Fibroblast of lung (primary cell): Measurements from ENCODE around the gene ALG1. TPM values are rescaled to one million over a fixed set of nuclear protein-coding genes. Genes with fewer than 3 reads are reported as not detected.
A peak's percentile ranks its signal among the peaks of the same experiment; 100 is the strongest.
"Not testable (repeated sequence)": the region's sequence is repeated elsewhere in the genome, so short reads cannot be mapped to it uniquely, and the experiment has no call there.

Experiments used
- DNase-seq, 2 donors: peaks; one replicate each; pipeline versions ENCODE4 v3.0.0 to v3.0.0-alpha.2; 2010; ENCODE audit warnings: low read depth in 2 of 2
- H2AFZ ChIP-seq: 2 replicates; pipeline ENCODE4 v1.5.1; 2012; ENCODE audit warnings: low read length, control low read depth, inconsistent platforms
- H3K27ac ChIP-seq: 2 replicates; pipeline ENCODE4 v1.5.1; 2011; ENCODE audit warnings: low read length, control low read depth; ENCODE audit not compliant: insufficient read depth
- H3K27me3 ChIP-seq: 2 replicates; pipeline ENCODE4 v1.5.1; 2011; ENCODE audit warnings: mild to moderate bottlenecking, low read length; ENCODE audit not compliant: control insufficient read depth, insufficient read depth
- H3K36me3 ChIP-seq: 2 replicates; pipeline ENCODE4 v1.5.1; 2011; ENCODE audit warnings: low read length; ENCODE audit not compliant: control insufficient read depth, insufficient read depth
- H3K4me1 ChIP-seq: 2 replicates; pipeline ENCODE4 v1.5.1; 2011; ENCODE audit warnings: low read length; ENCODE audit not compliant: control insufficient read depth, insufficient read depth; ENCODE audit errors: extremely low read depth
- H3K4me2 ChIP-seq: 2 replicates; pipeline ENCODE4 v1.5.1; 2011; ENCODE audit warnings: low read length, control low read depth; ENCODE audit not compliant: insufficient read depth; ENCODE audit errors: extremely low read depth
- H3K4me3 ChIP-seq, 4 experiments: fragments of 200-600 bp in 1 of 4; sonication (generic) in 1 of 4; replicated peaks in 1 of 4; 2 replicates each; pipeline ENCODE4 v1.5.1; 2011 to 2016; ENCODE audit warnings: low read length in 4 of 4, low read depth in 3 of 4, mild to moderate bottlenecking in 3 of 4, control low read depth in 2 of 4, inconsistent platforms in 1 of 4, mixed read lengths in 1 of 4; ENCODE audit not compliant: insufficient read depth in 1 of 4; ENCODE audit errors: control extremely low read depth in 1 of 4
- H3K79me2 ChIP-seq: 2 replicates; pipeline ENCODE4 v1.5.1; 2012; ENCODE audit warnings: mild to moderate bottlenecking, low read length, inconsistent platforms; ENCODE audit not compliant: control insufficient read depth, insufficient read depth
- H3K9ac ChIP-seq: 2 replicates; pipeline ENCODE4 v1.5.1; 2011; ENCODE audit warnings: mild to moderate bottlenecking, low read length, control low read depth; ENCODE audit not compliant: insufficient read depth
- H3K9me3 ChIP-seq: 2 replicates; pipeline ENCODE4 v1.5.1; 2012; ENCODE audit warnings: low read depth, low read length; ENCODE audit not compliant: control insufficient read depth, insufficient read depth
- H4K20me1 ChIP-seq: 2 replicates; pipeline ENCODE4 v1.5.1; 2011; ENCODE audit warnings: low read length; ENCODE audit not compliant: control insufficient read depth, insufficient read depth; ENCODE audit errors: extremely low read depth
- polyA plus RNA-seq, 2 donors: library from polyadenylated mRNA; depleted of rRNA in 1 of 2; stranded (reverse) in 1 of 2; unstranded in 1 of 2; fragments of >200 nt; gene quantifications; 2 replicates each; pipeline ENCODE4 v1.2.1, GENCODE V29; 2011 to 2012; ENCODE audit warnings: missing spikeins in 1 of 2
- total RNA-seq: library from RNA; depleted of rRNA; stranded (reverse); fragments of >200 nt; gene quantifications from 2 replicates; pipeline ENCODE4 v1.2.1, GENCODE V29; 2014

Gene ALG1
- total and polyA plus RNA-seq, 2 donors (not counting 1 experiment from before 2014, with no cell fraction given), result 26.2 to 29.2 TPM

DNA sequence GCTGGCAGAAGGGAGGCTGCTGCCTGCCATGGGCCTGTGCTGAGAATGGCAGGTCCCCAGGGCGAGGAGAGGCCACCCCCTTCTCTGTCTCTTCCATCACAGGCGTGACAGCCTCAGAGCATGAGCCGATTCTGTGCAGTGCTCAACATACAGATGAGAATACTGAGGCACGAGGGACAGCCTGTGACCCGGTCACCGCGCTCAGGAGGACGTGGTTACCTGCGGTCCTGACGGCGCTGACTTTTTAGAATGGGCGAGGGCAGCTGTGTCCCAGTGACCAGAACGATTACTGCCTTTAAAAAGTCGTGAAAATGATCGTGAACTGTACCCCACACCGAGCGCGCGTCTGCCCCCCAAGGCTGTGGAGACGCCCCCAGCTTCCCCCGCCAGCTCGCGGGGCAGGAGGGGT is 25.4 kb downstream of the ALG1 start:
- not testable (repeated sequence) for H3K4me1 ChIP-seq, H3K79me2 ChIP-seq, H3K27me3 ChIP-seq, H3K36me3 ChIP-seq, H4K20me1 ChIP-seq, H3K9me3 ChIP-seq
- H3K9ac ChIP-seq, result peak overlapping the region; percentile 86
- peak in 1 of 2 donors; percentile 17 for DNase-seq
- peak overlapping the region; percentile 95 for H3K4me2 ChIP-seq
- H3K27ac ChIP-seq, result peak overlapping the region; percentile 79
- H2AFZ ChIP-seq, result peak overlapping the region; percentile 82
- H3K4me3 ChIP-seq, result peak overlapping the region; percentile 49 to 70 (median 61)

DNA sequence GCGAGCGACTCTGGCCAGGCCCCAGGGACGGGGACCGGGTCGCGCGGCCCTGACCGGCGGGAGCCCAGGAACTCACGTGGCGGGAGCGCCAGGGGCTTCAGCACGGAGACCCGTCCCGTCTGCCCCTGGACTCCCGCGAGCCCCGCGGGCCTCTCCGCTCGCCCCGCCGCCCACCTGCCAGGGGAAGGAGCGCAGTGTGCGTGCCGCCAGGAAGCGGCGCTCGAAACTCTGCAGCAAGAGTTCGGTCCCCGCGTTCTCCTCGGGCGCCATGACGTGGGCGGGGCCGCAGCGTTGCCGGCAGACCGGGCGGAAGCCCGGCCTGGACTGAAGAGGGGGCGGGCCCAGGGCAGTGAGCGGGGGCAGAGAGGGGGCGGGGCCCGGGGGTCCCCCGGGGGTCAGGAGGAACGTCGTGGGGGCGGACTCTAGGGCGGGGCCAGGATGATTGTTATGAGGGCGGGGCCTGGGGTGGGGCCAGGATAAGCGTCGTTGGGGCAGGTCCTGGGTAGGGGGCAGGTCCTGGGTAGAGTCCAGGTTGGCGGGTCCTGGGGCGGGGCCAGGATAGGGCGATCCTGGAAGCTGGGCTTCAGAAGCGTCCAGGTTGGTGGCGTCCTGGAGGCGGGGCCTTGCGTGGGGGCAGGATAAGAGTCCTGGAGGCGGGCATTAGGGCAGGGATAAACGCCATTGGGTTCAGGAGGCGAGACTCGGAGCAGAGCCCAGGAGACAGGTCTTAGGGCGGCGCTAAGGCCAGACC is 26.0 kb downstream of the ALG1 start, which contains the start of gene EEF2KMT:
Gene EEF2KMT, minus strand, starts transcription at position 326 of the 751 bp plus-strand sequence. Its CDS starts 56 bp downstream, at position 270.
- Histone ChIP-seq H2AFZ (peak within 1 kb of the TSS; percentile 82), H3K4me2 (peak within 1 kb of the TSS; percentile 95), H3K9ac (peak within 1 kb of the TSS; percentile 86), H3K27ac (peak within 1 kb of the TSS; percentile 79), H3K4me3 (peak within 1 kb of the TSS; percentile 53 to 70 (median 61))
- not testable (repeated sequence) for H3K27me3 ChIP-seq, H3K36me3 ChIP-seq, H4K20me1 ChIP-seq, H3K79me2 ChIP-seq, H3K4me1 ChIP-seq, H3K9me3 ChIP-seq
- DNase-seq, result peak; percentile 98 to 99

DNA sequence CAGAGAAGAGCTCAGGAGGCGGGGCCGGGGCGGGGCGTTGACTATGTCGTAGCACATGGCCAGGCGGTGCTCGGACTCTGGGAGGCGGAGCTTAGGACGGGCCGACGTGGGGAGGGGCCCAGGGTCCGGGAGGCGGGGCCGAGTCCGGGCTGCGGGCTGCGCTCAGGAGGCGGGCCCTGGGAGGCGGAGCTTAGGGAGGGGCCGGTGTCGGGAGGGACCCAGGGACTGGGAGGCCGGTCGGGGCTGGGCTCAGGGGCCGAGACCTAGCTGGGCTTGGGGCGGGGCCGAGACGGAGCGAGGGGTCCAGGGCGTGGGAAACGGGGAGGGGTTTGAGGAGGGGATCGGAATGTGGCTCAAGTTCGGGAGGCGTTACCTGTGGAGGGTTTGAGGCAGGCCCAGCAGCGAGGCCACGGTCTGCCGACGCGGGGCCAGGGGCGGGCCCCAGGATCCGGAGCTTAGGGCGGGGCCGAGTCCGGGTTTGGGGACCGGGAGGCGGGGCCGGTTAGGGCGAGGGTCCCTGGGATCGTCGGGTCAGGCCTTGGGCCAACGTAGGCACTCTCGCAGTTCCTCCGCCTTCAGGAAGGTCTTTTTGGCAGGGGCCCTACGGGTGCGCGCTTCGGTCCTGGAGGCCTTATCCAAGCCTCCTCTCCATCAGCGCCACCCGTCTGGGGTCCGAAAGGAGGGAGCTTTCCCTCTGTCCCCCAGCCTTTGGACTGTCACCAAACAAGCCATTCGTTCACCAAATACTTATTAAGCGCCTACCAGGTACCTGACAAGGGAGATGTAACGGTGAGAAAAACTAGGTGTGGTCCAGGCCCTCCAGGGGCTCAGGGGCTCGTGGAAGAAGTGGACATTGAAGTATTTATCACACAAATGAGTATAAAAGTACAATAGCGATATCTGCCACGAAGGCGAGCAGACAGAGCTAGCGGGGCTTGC is 26.8 kb downstream of the ALG1 start:
- H3K9me3 ChIP-seq, H4K20me1 ChIP-seq, H3K27me3 ChIP-seq, H3K79me2 ChIP-seq, H3K27ac ChIP-seq, H3K4me1 ChIP-seq, H3K36me3 ChIP-seq: not testable (repeated sequence)
- DNase-seq, result peak; percentile 60 to 64
- Histone ChIP-seq H3K4me2 (peak overlapping the region; percentile 71), H3K4me3 (peak overlapping the region; percentile 47 to 61 (median 53)), H2AFZ (peak overlapping the region; percentile 51), H3K9ac (peak overlapping the region; percentile 30)

DNA sequence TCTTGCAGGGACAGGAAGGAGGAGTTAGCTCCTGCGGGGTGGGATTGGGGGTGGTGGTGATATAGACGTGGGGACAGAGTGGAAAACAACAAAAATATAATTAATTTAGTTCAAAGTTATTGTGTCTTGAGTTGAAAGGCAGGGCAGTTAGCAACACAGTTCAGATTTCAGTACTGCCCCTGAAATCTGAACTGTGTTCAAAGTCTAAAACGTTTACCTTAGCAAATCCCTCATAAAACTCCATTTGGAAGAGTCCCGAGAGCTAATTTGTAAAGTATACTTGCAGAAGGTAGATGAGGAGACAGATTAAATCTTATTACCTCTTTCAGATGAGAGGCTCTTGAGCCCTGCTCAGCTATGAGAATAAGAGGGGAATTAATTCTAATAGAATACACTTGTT is 27.5 kb downstream of the ALG1 start:
- H3K36me3 ChIP-seq, H3K27me3 ChIP-seq, H3K4me2 ChIP-seq, H3K27ac ChIP-seq, H4K20me1 ChIP-seq, H3K79me2 ChIP-seq, DNase-seq, H3K9ac ChIP-seq, H3K4me1 ChIP-seq, H3K4me3 ChIP-seq, H2AFZ ChIP-seq, H3K9me3 ChIP-seq: not testable (repeated sequence)

DNA sequence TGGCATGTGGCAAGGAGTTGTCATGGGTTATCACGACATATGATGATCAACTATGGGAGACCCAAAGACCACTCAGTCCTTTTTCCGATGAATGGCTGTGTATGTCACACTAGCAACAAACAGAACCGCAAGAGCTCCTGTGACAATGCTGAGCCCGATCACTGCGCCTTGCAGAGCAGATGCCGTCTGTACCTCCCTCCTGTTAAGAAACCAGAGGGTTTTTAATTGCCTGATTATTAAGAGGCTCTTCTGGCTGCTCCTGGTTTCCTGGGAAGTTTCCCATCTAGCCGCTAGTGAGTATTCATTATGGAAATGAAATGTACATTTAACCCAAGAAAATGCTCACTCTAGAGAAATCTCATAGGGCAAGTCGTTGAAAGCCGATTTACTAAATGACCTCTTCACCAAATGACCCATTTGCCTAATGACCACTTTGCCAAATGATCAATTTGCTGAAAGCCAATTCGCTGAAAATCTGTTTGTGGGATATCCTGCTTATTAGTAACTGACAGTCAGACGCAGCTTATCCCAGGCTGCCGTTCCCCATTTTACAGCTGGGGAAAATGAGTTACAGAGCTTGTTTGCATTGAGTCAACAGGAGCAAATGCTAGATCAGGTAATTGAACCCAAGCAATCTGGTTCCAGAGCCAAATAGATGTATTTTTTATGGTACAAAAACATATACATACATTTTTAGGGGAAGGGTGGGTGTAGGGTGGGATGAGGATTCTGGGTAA is 31.8 kb downstream of the ALG1 start:
- not testable (repeated sequence) for H3K27me3 ChIP-seq, H3K4me3 ChIP-seq, H3K4me1 ChIP-seq, H3K36me3 ChIP-seq, H3K79me2 ChIP-seq, DNase-seq, H3K4me2 ChIP-seq, H4K20me1 ChIP-seq, H2AFZ ChIP-seq, H3K9ac ChIP-seq, H3K9me3 ChIP-seq, H3K27ac ChIP-seq

DNA sequence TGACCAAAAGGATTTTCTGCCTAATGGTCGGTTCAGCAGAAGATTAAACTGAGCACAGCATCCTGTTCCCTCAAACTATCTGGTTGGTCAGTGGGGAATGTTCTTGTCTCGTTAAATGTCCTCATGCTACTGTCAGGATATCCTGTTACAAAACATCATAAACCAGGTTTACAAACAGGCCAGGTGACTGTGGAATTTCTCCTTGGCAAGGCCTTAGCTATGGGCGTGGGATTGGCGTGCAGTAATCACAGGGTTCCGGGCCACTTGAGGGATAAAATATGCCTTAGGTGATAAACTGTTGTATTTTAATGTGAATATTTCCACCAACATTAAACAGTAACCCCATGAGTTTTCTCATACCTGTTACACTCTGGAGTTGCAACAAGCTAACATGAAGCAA is 33.4 kb downstream of the ALG1 start:
- H3K27ac ChIP-seq, H4K20me1 ChIP-seq, H3K9me3 ChIP-seq, H3K36me3 ChIP-seq, H3K79me2 ChIP-seq, H3K27me3 ChIP-seq, H2AFZ ChIP-seq, DNase-seq, H3K9ac ChIP-seq, H3K4me2 ChIP-seq, H3K4me3 ChIP-seq, H3K4me1 ChIP-seq: not testable (repeated sequence)
